Ovary (tissue), 3 donors: ENCODE data around the gene OPN3.

Source experiments
- POLR2A ChIP-seq: fragments of 450-650 bp; IDR thresholded peaks from one replicate; pipeline ENCODE4 v1.6.1; 2017; ENCODE audit warnings: antibody characterized with exemption, mild to moderate bottlenecking, moderate library complexity
- TF ChIP-seq, protein P1 (sequence below), 3 donors: fragments of 450-650 bp in 2 of 3; fragments of 200-600 bp in 1 of 3; IDR thresholded peaks; one replicate each; pipeline versions ENCODE4 v1.5.1 to v1.8.0; 2016 to 2022; ENCODE audit warnings: antibody characterized with exemption in 3 of 3, mild to moderate bottlenecking in 1 of 3
- donor health status: DM: no; HTN: no; CAD: no.

DNA sequence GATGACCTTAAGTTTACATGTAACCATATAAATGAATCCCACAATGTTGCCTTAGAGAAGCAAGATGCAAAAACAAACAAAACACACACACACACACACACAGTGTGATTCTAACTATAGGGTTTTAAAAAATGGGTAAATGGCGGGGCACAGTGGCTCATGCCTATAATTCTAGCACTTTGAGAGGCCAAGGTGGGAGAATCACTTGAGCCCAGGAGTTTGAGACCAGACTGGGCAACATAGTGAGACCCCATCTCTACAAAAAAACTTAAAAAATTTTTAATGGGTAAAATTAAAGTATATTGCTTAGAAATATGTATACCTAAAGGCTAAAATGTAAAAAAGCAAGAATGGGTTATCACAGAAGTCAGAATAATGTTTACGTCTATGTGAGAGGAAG lies 92.2 kb downstream of the OPN3 start:
- TF ChIP-seq, protein P1, sequence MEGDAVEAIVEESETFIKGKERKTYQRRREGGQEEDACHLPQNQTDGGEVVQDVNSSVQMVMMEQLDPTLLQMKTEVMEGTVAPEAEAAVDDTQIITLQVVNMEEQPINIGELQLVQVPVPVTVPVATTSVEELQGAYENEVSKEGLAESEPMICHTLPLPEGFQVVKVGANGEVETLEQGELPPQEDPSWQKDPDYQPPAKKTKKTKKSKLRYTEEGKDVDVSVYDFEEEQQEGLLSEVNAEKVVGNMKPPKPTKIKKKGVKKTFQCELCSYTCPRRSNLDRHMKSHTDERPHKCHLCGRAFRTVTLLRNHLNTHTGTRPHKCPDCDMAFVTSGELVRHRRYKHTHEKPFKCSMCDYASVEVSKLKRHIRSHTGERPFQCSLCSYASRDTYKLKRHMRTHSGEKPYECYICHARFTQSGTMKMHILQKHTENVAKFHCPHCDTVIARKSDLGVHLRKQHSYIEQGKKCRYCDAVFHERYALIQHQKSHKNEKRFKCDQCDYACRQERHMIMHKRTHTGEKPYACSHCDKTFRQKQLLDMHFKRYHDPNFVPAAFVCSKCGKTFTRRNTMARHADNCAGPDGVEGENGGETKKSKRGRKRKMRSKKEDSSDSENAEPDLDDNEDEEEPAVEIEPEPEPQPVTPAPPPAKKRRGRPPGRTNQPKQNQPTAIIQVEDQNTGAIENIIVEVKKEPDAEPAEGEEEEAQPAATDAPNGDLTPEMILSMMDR (IDR thresholded peaks at IDR 0.05): no peak
- no peak for TF ChIP-seq POLR2A
